ENCODE data around the gene ANO3.

ANO3 gene

GRCh38 chr11:26348776-26349175 lies 16.8 kb downstream of the ANO3 start:
- Histone ChIP-seq H3K79me2 (no peaks in the 10 kb centered on the region), H3K4me2 (ENCODE audit: low read length) (no peak overlapping the region), H3K27ac (no peak overlapping the region), H3K4me3 (ENCODE audit: low read depth, low read length) (no peak overlapping the region), H3K36me3 (ENCODE audit: control insufficient read depth, insufficient read depth, low read length) (no peaks in the 10 kb centered on the region), H3K4me1 (no peaks in the 10 kb centered on the region), H3K9me3 (ENCODE audit: control insufficient read depth, low read length) (no peaks in the 10 kb centered on the region), H3K27me3 (ENCODE audit: control insufficient read depth, insufficient read depth, low read length) (no peaks in the 10 kb centered on the region), H3K9ac (no peak overlapping the region), H2AFZ (no peak overlapping the region)
- TF ChIP-seq CTCF (IDR thresholded peaks at IDR 0.05): no peak

GRCh38 chr11:26350002-26350401 lies 18.1 kb downstream of the ANO3 start:
- Histone ChIP-seq H3K27me3 (ENCODE audit: control insufficient read depth, insufficient read depth, low read length) (no peaks in the 10 kb centered on the region), H3K4me3 (ENCODE audit: low read depth, low read length) (no peak overlapping the region), H3K36me3 (ENCODE audit: control insufficient read depth, insufficient read depth, low read length) (no peaks in the 10 kb centered on the region)

GRCh38 chr11:26353010-26353409 lies 21.1 kb downstream of the ANO3 start:
- no peak for TF ChIP-seq CTCF (IDR thresholded peaks at IDR 0.05)
- Histone ChIP-seq H3K27ac (no peak overlapping the region), H3K27me3 (ENCODE audit: control insufficient read depth, insufficient read depth, low read length) (no peaks in the 10 kb centered on the region), H3K36me3 (ENCODE audit: control insufficient read depth, insufficient read depth, low read length) (no peaks in the 10 kb centered on the region), H3K4me1 (no peaks in the 10 kb centered on the region), H3K79me2 (no peaks in the 10 kb centered on the region), H3K9ac (no peak overlapping the region), H2AFZ (no peak overlapping the region), H3K4me2 (ENCODE audit: low read length) (no peak overlapping the region), H3K9me3 (ENCODE audit: control insufficient read depth, low read length) (no peaks in the 10 kb centered on the region), H3K4me3 (ENCODE audit: low read depth, low read length) (no peak overlapping the region)

More at GRCh38 chr11:26350002-26350401, 18.1 kb downstream of the ANO3 start:
- TF ChIP-seq CTCF (IDR thresholded peaks at IDR 0.05): no peak
- H3K9me3 ChIP-seq (ENCODE audit: control insufficient read depth, low read length): no peaks in the 10 kb centered on the region
- no peaks in the 10 kb centered on the region for H3K4me1 ChIP-seq
- H3K9ac ChIP-seq: no peak overlapping the region
- H3K4me2 ChIP-seq (ENCODE audit: low read length): no peak overlapping the region
- no peak overlapping the region for H2AFZ ChIP-seq
- no peak overlapping the region for H3K27ac ChIP-seq
- no peaks in the 10 kb centered on the region for H3K79me2 ChIP-seq

- TF ChIP-seq CTCF (IDR thresholded peaks at IDR 0.05): no peak
- Histone ChIP-seq H3K79me2 (no peaks in the 10 kb centered on the region), H3K9ac (no peak overlapping the region), H3K27me3 (ENCODE audit: control insufficient read depth, insufficient read depth, low read length) (no peaks in the 10 kb centered on the region), H3K4me1 (no peaks in the 10 kb centered on the region), H2AFZ (no peak overlapping the region), H3K36me3 (ENCODE audit: control insufficient read depth, insufficient read depth, low read length) (no peaks in the 10 kb centered on the region), H3K9me3 (ENCODE audit: control insufficient read depth, low read length) (no peaks in the 10 kb centered on the region), H3K4me2 (ENCODE audit: low read length) (no peak overlapping the region), H3K4me3 (ENCODE audit: low read depth, low read length) (no peak overlapping the region), H3K27ac (no peak overlapping the region)
Measured at GRCh38 chr11:26359055-26359454, 27.1 kb downstream of the ANO3 start.

GRCh38 chr11:26365284-26365683 lies 33.4 kb downstream of the ANO3 start:
- no peaks in the 10 kb centered on the region for H3K36me3 ChIP-seq (ENCODE audit: control insufficient read depth, insufficient read depth, low read length)
- no peak overlapping the region for H3K4me2 ChIP-seq (ENCODE audit: low read length)
- no peaks in the 10 kb centered on the region for H3K4me1 ChIP-seq
- no peak overlapping the region for H3K4me3 ChIP-seq (ENCODE audit: low read depth, low read length)
- H3K27ac ChIP-seq: no peak overlapping the region
- H3K79me2 ChIP-seq: no peaks in the 10 kb centered on the region
- no peaks in the 10 kb centered on the region for H3K27me3 ChIP-seq (ENCODE audit: control insufficient read depth, insufficient read depth, low read length)
- H2AFZ ChIP-seq: no peak overlapping the region
- TF ChIP-seq CTCF (IDR thresholded peaks at IDR 0.05): no peak
- H3K9me3 ChIP-seq (ENCODE audit: control insufficient read depth, low read length): no peaks in the 10 kb centered on the region
- no peak overlapping the region for H3K9ac ChIP-seq
